ENCODE data around the gene STUB1.
A peak's percentile ranks its signal among the peaks of the same experiment; 100 is the strongest.

STUB1 gene

GRCh38 chr16:634051-634670 is 46.0 kb upstream of the STUB1 start:
- no peak overlapping the region for H3K4me3 ChIP-seq (ENCODE audit: low read depth, low read length)
- in situ Hi-C loops (cut with HindIII; ENCODE audit: low pct_ligation_motif_present, low sequenced_read_pairs) = no loop called here
- no peak for TF ChIP-seq CTCF (IDR thresholded peaks at IDR 0.05; ENCODE audit: low read depth, low read length, missing control alignments)
- H3K36me3 ChIP-seq (replicated peaks) = peaks cover 9% of the 10 kb centered on the region
- no peak for DNase-seq
- no peak overlapping the region for H3K27ac ChIP-seq
- H3K27me3 ChIP-seq (replicated peaks) = no peaks in the 10 kb centered on the region

GRCh38 chr16:634996-635395 is 45.2 kb upstream of the STUB1 start:
- H3K36me3 ChIP-seq (replicated peaks) = peaks cover 9% of the 10 kb centered on the region
- H3K27ac ChIP-seq = no peak overlapping the region
- in situ Hi-C loops (cut with HindIII; ENCODE audit: low pct_ligation_motif_present, low sequenced_read_pairs) = no loop called here
- no peak for TF ChIP-seq CTCF (IDR thresholded peaks at IDR 0.05; ENCODE audit: low read depth, low read length, missing control alignments)
- H3K27me3 ChIP-seq (replicated peaks) = no peaks in the 10 kb centered on the region
- peak overlapping the region; percentile 81 for H3K4me3 ChIP-seq (ENCODE audit: low read depth, low read length)
- no peak for DNase-seq

GRCh38 chr16:635573-636205 is 44.5 kb upstream of the STUB1 start:
- in situ Hi-C loops (cut with HindIII; ENCODE audit: low pct_ligation_motif_present, low sequenced_read_pairs) = no loop called here
- no peaks in the 10 kb centered on the region for H3K27me3 ChIP-seq (replicated peaks)
- no peak for DNase-seq
- H3K4me3 ChIP-seq (ENCODE audit: low read depth, low read length) = peak overlapping the region; percentile 81
- peak overlapping the region; percentile 61 for H3K27ac ChIP-seq
- H3K36me3 ChIP-seq (replicated peaks) = peaks cover 9% of the 10 kb centered on the region
- no peak for TF ChIP-seq CTCF (IDR thresholded peaks at IDR 0.05; ENCODE audit: low read depth, low read length, missing control alignments)

GRCh38 chr16:636206-637080 is 43.8 kb upstream of the STUB1 start, which contains the start of gene METTL26:
Gene METTL26, minus strand, starts transcription at chr16:636305. Its CDS starts 15 bp downstream, at chr16:636290.
- Histone ChIP-seq H3K27me3 (replicated peaks) (no peaks in the 10 kb centered on the region), H3K36me3 (replicated peaks) (peaks cover 9% of the 10 kb centered on the region), H3K4me3 (ENCODE audit: low read depth, low read length) (peak within 1 kb of the TSS; percentile 81), H3K27ac (peak within 1 kb of the TSS; percentile 61)
- no peak for TF ChIP-seq CTCF (IDR thresholded peaks at IDR 0.05; ENCODE audit: low read depth, low read length, missing control alignments)
- in situ Hi-C loops (cut with HindIII; ENCODE audit: low pct_ligation_motif_present, low sequenced_read_pairs) = no loop called here
- peak; percentile 91 for DNase-seq

- Histone ChIP-seq H3K4me3 (ENCODE audit: low read depth, low read length) (peak overlapping the region; percentile 81), H3K27ac (no peak overlapping the region)
These were observed 42.9 kb upstream of the STUB1 start for GRCh38 chr16:637081-638018.

More at GRCh38 chr16:637081-638018, 42.9 kb upstream of the STUB1 start:
- Histone ChIP-seq H3K36me3 (replicated peaks) (peaks cover 9% of the 10 kb centered on the region), H3K27me3 (replicated peaks) (no peaks in the 10 kb centered on the region)
- DNase-seq = peak; percentile 73
- no peak for TF ChIP-seq CTCF (IDR thresholded peaks at IDR 0.05; ENCODE audit: low read depth, low read length, missing control alignments)
- in situ Hi-C loops (cut with HindIII; ENCODE audit: low pct_ligation_motif_present, low sequenced_read_pairs) = no loop called here

All from brain microvascular endothelial cell (primary cell).